Measurements from ENCODE around the gene TENT5C.

DNA sequence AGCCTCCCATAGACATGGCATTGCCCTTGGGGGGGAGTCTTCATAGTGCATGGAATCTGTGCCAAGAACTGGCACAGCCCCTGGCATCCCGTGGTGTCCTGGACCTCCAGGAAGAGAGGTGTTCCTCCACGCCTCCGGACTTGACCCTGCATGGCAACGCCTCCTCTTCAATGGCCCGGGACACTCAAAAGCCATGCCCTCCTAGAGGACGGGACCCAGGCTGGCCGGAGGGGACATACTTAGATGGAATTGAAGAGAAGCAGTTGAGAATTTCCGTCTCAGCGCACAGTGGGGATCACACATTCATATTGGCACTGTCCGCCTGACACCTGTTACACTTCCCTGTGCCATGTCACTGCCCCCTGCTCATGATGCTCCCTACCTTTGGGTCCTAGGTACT, 38.4 kb upstream of the TENT5C start:
- TF ChIP-seq CTCF (IDR thresholded peaks at IDR 0.05; ENCODE audit: low read length) (no peak), EZH2 (IDR thresholded peaks at IDR 0.05; ENCODE audit: borderline replicate concordance, low read length) (no peak)

All from OCI-LY1 (cell line).